Measurements from ENCODE around the gene ZYG11B.
"Not testable (repeated sequence)": the region's sequence is repeated elsewhere in the genome, so short reads cannot be mapped to it uniquely, and the experiment has no call there.

Gene ZYG11B

GRCh38 chr1:52759908-52760307 lies 33.7 kb downstream of the ZYG11B start:
- DNase-seq = no peak

- no peak for DNase-seq
Observed at GRCh38 chr1:52767596-52768280, 41.5 kb downstream of the ZYG11B start.

- DNase-seq = no peak
Observed at GRCh38 chr1:52769346-52770033, 43.2 kb downstream of the ZYG11B start.

GRCh38 chr1:52771384-52771783 lies 45.1 kb downstream of the ZYG11B start:
- DNase-seq = no peak

- DNase-seq = no peak
Observed at GRCh38 chr1:52786148-52786547, 59.9 kb downstream of the ZYG11B start.

- not testable (repeated sequence) for DNase-seq
Observed at GRCh38 chr1:52790429-52790828, 64.2 kb downstream of the ZYG11B start.

GRCh38 chr1:52792036-52792435 lies 65.8 kb downstream of the ZYG11B start:
- no peak for DNase-seq

- not testable (repeated sequence) for DNase-seq
Observed at GRCh38 chr1:52793717-52794116, 67.5 kb downstream of the ZYG11B start.

- no peak for DNase-seq
Observed at GRCh38 chr1:52795464-52795863, 69.2 kb downstream of the ZYG11B start.

GRCh38 chr1:52798331-52798730 lies 72.1 kb downstream of the ZYG11B start:
- DNase-seq = no peak

- DNase-seq = no peak
Observed at GRCh38 chr1:52801011-52801410, 74.8 kb downstream of the ZYG11B start.

- not testable (repeated sequence) for DNase-seq
Observed at GRCh38 chr1:52804083-52804482, 77.8 kb downstream of the ZYG11B start.

GRCh38 chr1:52814465-52814864 lies 88.2 kb downstream of the ZYG11B start:
- no peak for DNase-seq

- not testable (repeated sequence) for DNase-seq
Observed at GRCh38 chr1:52820830-52821229, 94.6 kb downstream of the ZYG11B start.

- DNase-seq = no peak
Observed at GRCh38 chr1:52825868-52826267, 99.6 kb downstream of the ZYG11B start.

GRCh38 chr1:52834798-52835197 lies 108.5 kb downstream of the ZYG11B start:
- DNase-seq = no peak

GRCh38 chr1:52836035-52836434 lies 109.8 kb downstream of the ZYG11B start:
- DNase-seq = no peak

GRCh38 chr1:52839175-52839574 lies 112.9 kb downstream of the ZYG11B start:
- not testable (repeated sequence) for DNase-seq

- DNase-seq = peak; percentile 35 to 56 (median 44)
Observed at GRCh38 chr1:52842643-52843310, 116.5 kb downstream of the ZYG11B start, which contains the start of gene ZYG11A. Gene ZYG11A, plus strand, starts transcription at chr1:52842760. Its CDS starts 124 bp downstream, at chr1:52842884.

GRCh38 chr1:52845119-52845518 lies 118.9 kb downstream of the ZYG11B start:
- DNase-seq = not testable (repeated sequence)

- DNase-seq = no peak
Observed at GRCh38 chr1:52848423-52848822, 122.2 kb downstream of the ZYG11B start.

- no peak for DNase-seq
Observed at GRCh38 chr1:52850951-52851350, 124.7 kb downstream of the ZYG11B start.

- DNase-seq = no peak
Observed at GRCh38 chr1:52852854-52853253, 126.6 kb downstream of the ZYG11B start.

- DNase-seq = no peak
Observed at GRCh38 chr1:52855584-52855983, 129.3 kb downstream of the ZYG11B start.

All from activated CD4-positive, CD25-positive, alpha-beta regulatory T cell (primary cell).